ENCODE results near the gene NFATC2.

Gene NFATC2

DNA sequence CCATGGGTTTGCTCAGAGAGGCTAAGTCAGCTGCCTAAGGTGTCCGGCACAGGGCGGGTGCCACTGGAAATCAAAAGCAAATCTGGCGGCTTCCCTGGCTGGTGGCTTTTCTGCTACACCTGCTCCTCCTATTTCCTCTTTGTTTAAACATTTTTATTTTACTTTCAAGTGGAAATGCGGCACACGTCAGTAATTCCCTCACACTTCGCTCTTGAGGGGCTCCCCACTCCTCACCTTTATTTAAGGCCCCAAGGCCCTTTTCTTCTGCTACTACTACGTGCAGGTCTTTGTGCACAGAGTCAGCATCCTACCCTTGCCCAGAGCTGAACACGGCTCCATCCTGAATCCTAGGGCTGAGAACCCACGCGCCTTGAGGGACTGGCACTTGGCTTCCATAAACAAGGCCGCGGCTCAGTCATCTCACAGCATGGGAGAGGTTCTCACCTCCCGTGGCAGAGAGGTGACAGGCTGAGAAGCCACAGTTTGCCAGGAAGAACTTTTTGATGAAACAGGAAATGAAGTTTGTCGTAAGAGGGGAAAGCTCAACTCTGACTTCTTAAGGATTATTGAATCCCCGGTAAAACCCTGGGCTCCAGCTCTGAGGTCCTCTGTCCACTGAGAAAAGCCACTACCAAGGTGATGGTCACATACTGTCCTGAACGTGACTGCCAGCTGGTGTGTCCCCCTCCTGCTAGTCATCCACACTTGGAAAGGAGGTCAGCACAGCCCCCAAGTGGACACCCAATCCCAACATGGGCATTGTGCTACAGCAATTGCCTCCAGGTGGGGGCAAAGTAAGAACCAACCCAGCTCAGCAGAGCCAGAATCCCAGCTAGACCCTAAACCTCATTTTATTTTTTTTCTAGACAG is 48.0 kb downstream of the NFATC2 start:
- H3K27me3 ChIP-seq (ENCODE audit: control insufficient read depth in 1 of 2, insufficient read depth in 2 of 2, low read length in 2 of 2) = no peaks in the 10 kb centered on the region
- H3K9me3 ChIP-seq (ENCODE audit: control insufficient read depth in 2 of 2, low read length in 2 of 2) = no peaks in the 10 kb centered on the region
- H3K27ac ChIP-seq (ENCODE audit: low read length) = no peak overlapping the region
- H3K36me3 ChIP-seq (ENCODE audit: control insufficient read depth in 2 of 2, insufficient read depth in 2 of 2, low read length in 2 of 2) = no peaks in the 10 kb centered on the region
- no peak overlapping the region for H3K9ac ChIP-seq (ENCODE audit: low read length in 2 of 2)
- H3K4me3 ChIP-seq (ENCODE audit: low read length in 2 of 2) = no peak overlapping the region
- H3K4me1 ChIP-seq (ENCODE audit: control insufficient read depth, insufficient read depth, low read length) = peaks cover 13% of the 10 kb centered on the region

DNA sequence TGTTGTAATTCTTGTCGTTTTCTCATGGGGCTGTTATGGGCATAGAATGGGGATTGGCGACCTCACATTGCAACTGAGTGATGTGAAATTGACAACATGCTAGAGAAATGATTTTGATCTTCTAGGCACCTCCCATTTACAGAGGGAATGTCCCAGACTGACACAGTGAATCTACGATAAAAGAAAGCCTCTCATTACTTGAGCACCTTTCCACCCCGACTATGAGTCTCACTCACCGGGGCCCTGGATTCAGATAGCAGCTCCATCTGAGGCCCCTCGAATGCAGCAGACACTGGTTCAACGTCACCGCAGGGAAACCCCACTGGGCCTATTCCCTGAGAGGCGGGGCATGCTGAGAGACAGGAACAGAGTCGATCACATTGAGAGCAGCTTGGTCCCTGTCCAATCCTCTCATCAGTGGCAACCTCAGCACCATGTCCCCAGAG is 49.1 kb downstream of the NFATC2 start:
- no peak overlapping the region for H3K9ac ChIP-seq (ENCODE audit: low read length in 2 of 2)
- H3K27ac ChIP-seq (ENCODE audit: low read length) = no peak overlapping the region
- H3K27me3 ChIP-seq (ENCODE audit: control insufficient read depth in 1 of 2, insufficient read depth in 2 of 2, low read length in 2 of 2) = no peaks in the 10 kb centered on the region
- H3K36me3 ChIP-seq (ENCODE audit: control insufficient read depth in 2 of 2, insufficient read depth in 2 of 2, low read length in 2 of 2) = no peaks in the 10 kb centered on the region
- H3K4me1 ChIP-seq (ENCODE audit: control insufficient read depth, insufficient read depth, low read length) = peaks cover 13% of the 10 kb centered on the region
- no peaks in the 10 kb centered on the region for H3K9me3 ChIP-seq (ENCODE audit: control insufficient read depth in 2 of 2, low read length in 2 of 2)
- H3K4me3 ChIP-seq (ENCODE audit: low read length in 2 of 2) = no peak overlapping the region

DNA sequence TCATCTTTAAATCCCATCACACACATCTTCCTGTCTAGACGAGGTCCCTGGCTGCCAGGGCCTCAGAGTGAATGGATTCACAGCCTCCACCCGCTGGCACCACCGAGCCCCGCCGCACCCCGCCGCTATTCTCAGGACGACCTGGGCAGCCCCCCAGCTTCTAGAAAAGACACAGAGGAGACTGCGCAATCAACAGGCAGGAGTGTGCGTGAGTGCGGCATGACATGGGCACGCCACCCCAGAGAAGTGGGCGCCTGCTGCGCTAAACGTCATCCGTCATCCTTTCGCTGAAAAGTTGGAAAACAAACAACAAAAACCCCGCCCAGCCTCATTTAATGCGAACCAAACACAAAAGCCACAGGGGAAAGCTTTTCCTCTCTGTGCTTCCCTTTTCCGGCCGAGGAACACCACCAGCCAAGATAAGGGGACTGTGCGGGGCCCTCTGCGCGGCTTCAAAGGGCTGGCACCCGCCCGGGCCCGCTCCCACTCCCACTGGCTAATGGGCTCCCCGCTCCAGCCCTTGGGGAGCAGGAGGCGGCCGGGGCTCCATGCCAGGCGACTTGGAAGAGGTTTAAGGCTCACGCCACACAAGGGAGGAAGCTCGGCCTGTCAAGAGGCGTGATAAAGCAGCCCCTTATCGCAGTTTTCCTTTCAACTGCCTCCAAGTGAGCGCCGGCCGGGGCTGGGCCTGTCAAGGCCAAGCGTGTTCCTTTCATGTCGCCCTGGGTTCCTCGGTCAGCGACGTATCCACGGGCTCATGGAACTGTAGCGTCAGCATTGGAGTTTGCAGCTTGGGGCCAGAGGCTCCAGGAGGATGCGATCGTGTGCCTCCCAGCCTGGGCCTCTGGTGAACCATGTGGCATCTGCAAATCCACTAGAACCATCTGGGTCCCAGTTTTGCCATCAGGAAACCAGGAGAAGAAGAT is 50.1 kb downstream of the NFATC2 start:
- Histone ChIP-seq H3K4me3 (ENCODE audit: low read length in 2 of 2) (peak overlapping the region in 1 of 2 donors; percentile 52), H3K9ac (ENCODE audit: low read length in 2 of 2) (no peak overlapping the region), H3K36me3 (ENCODE audit: control insufficient read depth in 2 of 2, insufficient read depth in 2 of 2, low read length in 2 of 2) (no peaks in the 10 kb centered on the region)

DNA sequence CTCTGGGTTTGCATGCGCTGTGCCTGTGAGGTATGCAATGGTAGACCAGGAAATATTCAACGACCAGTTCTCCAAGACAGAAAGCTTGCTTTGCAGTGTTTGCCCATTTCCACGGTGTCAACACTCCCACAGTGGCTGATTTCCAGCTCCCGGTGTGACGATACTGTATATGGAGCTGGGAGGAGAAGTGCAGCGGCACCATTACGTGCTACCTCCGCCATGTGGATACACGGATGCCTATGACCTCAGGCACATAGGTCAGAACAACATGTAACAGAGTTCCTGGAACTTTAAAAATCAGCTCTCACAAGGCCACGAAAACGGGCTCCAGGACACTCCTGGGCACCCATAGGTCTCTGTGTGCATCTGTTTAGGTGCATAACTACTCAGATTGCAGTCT is 51.1 kb downstream of the NFATC2 start:
- H3K36me3 ChIP-seq (ENCODE audit: control insufficient read depth in 2 of 2, insufficient read depth in 2 of 2, low read length in 2 of 2) = no peaks in the 10 kb centered on the region
- H3K27me3 ChIP-seq (ENCODE audit: control insufficient read depth in 1 of 2, insufficient read depth in 2 of 2, low read length in 2 of 2) = no peaks in the 10 kb centered on the region
- H3K4me1 ChIP-seq (ENCODE audit: control insufficient read depth, insufficient read depth, low read length) = peaks cover 21% of the 10 kb centered on the region
- H3K9ac ChIP-seq (ENCODE audit: low read length in 2 of 2) = no peak overlapping the region
- H3K27ac ChIP-seq (ENCODE audit: low read length) = no peak overlapping the region
- no peak overlapping the region for H3K4me3 ChIP-seq (ENCODE audit: low read length in 2 of 2)
- H3K9me3 ChIP-seq (ENCODE audit: control insufficient read depth in 2 of 2, low read length in 2 of 2) = no peaks in the 10 kb centered on the region

More for the DNA sequence above, 50.1 kb downstream of the NFATC2 start:
- Histone ChIP-seq H3K27me3 (ENCODE audit: control insufficient read depth in 1 of 2, insufficient read depth in 2 of 2, low read length in 2 of 2) (no peaks in the 10 kb centered on the region), H3K9me3 (ENCODE audit: control insufficient read depth in 2 of 2, low read length in 2 of 2) (no peaks in the 10 kb centered on the region), H3K27ac (ENCODE audit: low read length) (no peak overlapping the region), H3K4me1 (ENCODE audit: control insufficient read depth, insufficient read depth, low read length) (peaks cover 17% of the 10 kb centered on the region)

DNA sequence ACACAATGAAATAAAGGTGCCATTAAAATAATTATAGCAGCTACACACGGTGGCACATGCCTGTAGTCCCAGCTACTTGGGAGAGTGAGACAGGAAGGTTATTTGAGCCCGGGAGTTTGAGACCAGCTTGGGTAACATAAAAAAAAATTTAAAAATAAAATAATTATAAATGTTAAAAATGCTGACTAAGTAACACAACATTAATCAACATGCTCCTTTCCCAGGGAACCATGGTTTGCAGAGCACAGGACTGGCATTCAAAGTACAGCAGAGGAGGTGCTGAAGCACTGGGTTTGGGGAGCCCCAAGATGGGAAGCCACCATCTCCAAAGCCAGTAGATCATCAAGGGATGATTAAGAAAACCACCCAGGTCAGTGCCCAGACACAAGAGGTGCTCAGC is 51.9 kb downstream of the NFATC2 start:
- no peak overlapping the region for H3K27ac ChIP-seq (ENCODE audit: low read length)
- H3K4me3 ChIP-seq (ENCODE audit: low read length in 2 of 2) = no peak overlapping the region
- H3K4me1 ChIP-seq (ENCODE audit: control insufficient read depth, insufficient read depth, low read length) = peaks cover 24% of the 10 kb centered on the region
- no peaks in the 10 kb centered on the region for H3K9me3 ChIP-seq (ENCODE audit: control insufficient read depth in 2 of 2, low read length in 2 of 2)
- H3K27me3 ChIP-seq (ENCODE audit: control insufficient read depth in 1 of 2, insufficient read depth in 2 of 2, low read length in 2 of 2) = no peaks in the 10 kb centered on the region
- H3K9ac ChIP-seq (ENCODE audit: low read length in 2 of 2) = no peak overlapping the region
- no peaks in the 10 kb centered on the region for H3K36me3 ChIP-seq (ENCODE audit: control insufficient read depth in 2 of 2, insufficient read depth in 2 of 2, low read length in 2 of 2)

DNA sequence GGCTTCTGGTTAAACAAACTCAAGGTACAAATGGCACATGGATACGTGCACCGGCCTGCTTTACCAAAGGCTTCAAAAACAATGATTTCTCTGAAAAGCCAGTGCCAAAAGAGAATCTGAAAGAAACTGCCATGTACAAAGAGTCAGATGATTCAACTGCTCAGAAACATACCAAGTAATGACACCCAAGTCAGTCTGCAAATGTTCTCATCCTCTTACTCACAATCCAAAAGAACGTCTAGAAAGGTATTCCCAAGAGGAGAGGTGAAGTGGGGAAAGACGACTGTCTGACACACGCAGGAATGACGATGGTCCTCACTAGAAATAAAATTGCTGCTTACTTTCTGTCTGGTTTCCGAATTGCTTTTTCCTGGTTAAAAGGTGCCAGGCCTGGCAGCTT is 52.9 kb downstream of the NFATC2 start:
- Histone ChIP-seq H3K9ac (ENCODE audit: low read length in 2 of 2) (no peak overlapping the region), H3K9me3 (ENCODE audit: control insufficient read depth in 2 of 2, low read length in 2 of 2) (no peaks in the 10 kb centered on the region), H3K36me3 (ENCODE audit: control insufficient read depth in 2 of 2, insufficient read depth in 2 of 2, low read length in 2 of 2) (no peaks in the 10 kb centered on the region), H3K27ac (ENCODE audit: low read length) (no peak overlapping the region), H3K27me3 (ENCODE audit: control insufficient read depth in 1 of 2, insufficient read depth in 2 of 2, low read length in 2 of 2) (no peaks in the 10 kb centered on the region), H3K4me3 (ENCODE audit: low read length in 2 of 2) (no peak overlapping the region), H3K4me1 (ENCODE audit: control insufficient read depth, insufficient read depth, low read length) (peaks cover 24% of the 10 kb centered on the region)

DNA sequence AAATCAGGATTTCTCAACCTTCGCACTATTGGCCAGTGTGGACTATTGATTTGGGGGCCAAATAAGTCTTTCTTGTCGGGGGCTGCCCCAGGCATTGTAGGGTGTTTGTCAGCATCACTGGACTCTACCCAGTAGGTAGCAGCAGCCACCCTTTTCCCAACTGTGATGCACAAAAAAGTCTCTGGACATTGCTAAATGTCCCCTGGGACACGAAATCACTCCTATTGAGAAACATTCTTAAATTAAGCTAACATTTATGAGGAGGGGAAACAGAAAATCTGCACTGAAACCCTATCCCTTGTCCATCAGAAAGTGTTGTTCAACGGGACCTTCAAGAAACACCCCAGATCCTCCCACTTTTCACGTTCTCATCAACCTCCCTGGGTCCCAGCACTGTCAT is 54.2 kb downstream of the NFATC2 start:
- Histone ChIP-seq H3K4me1 (ENCODE audit: control insufficient read depth, insufficient read depth, low read length) (peaks cover 24% of the 10 kb centered on the region), H3K36me3 (ENCODE audit: control insufficient read depth in 2 of 2, insufficient read depth in 2 of 2, low read length in 2 of 2) (no peaks in the 10 kb centered on the region), H3K9ac (ENCODE audit: low read length in 2 of 2) (no peak overlapping the region), H3K27ac (ENCODE audit: low read length) (peak overlapping the region; percentile 11), H3K27me3 (ENCODE audit: control insufficient read depth in 1 of 2, insufficient read depth in 2 of 2, low read length in 2 of 2) (no peaks in the 10 kb centered on the region), H3K9me3 (ENCODE audit: control insufficient read depth in 2 of 2, low read length in 2 of 2) (no peaks in the 10 kb centered on the region), H3K4me3 (ENCODE audit: low read length in 2 of 2) (no peak overlapping the region)

DNA sequence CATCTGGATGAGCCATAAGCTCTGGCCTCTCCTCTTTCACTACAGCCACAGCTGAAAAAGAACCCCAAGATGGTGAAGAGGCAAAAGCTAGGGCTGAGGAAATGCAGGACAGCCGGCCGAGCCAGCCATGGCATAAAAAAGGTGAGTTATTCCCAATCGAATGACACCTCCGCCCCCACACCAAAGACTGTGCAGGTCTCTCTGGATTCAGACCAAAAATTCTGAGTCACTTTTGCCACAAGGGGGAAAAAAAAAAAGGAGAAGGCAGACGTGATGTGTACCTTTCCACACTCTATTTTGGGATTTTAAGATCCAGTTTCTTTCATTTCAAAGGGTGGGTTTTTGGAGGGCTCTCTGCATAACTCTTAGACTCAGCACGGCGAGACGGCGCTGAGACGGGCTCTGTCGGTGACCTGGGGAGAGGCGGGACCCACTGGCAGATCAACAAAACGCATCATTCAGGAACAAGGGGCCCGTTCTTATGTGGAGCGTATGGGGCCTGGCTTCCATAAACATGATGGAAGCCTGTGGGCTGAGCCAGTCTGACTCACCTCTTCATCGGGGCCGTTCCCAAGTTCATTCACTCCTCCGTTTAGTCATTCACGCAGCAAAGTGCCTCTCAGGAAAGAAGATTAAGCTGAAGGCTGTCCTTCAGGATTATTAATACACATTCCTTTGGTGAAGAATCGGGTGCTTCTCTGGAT is 54.8 kb downstream of the NFATC2 start:
- no peaks in the 10 kb centered on the region for H3K9me3 ChIP-seq (ENCODE audit: control insufficient read depth in 2 of 2, low read length in 2 of 2)
- peak overlapping the region in 1 of 2 donors; percentile 60 for H3K4me3 ChIP-seq (ENCODE audit: low read length in 2 of 2)
- H3K4me1 ChIP-seq (ENCODE audit: control insufficient read depth, insufficient read depth, low read length) = peaks cover 22% of the 10 kb centered on the region
- no peak overlapping the region for H3K9ac ChIP-seq (ENCODE audit: low read length in 2 of 2)
- H3K27me3 ChIP-seq (ENCODE audit: control insufficient read depth in 1 of 2, insufficient read depth in 2 of 2, low read length in 2 of 2) = no peaks in the 10 kb centered on the region
- H3K36me3 ChIP-seq (ENCODE audit: control insufficient read depth in 2 of 2, insufficient read depth in 2 of 2, low read length in 2 of 2) = no peaks in the 10 kb centered on the region
- H3K27ac ChIP-seq (ENCODE audit: low read length) = peak overlapping the region; percentile 11

DNA sequence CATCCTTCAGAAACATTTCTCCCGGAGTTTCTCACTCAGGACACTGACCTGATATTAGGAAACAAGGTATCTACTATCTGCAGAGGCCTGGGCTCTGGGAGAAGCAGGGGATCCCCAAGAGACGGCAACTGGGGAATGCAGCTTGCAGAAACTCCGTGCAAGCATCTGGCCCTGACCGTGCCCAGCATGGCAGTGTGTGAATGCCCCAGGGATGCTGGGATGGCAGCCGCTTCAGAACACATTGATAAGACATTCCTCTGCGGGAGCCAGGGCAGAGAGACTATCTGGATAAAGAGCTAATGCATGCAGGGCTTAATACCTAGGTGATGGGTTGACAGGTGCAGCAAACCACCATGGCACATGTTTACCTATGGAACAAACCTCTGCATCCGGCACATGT is 55.4 kb downstream of the NFATC2 start:
- H3K4me3 ChIP-seq (ENCODE audit: low read length in 2 of 2) = peak overlapping the region; percentile 1 to 60

DNA sequence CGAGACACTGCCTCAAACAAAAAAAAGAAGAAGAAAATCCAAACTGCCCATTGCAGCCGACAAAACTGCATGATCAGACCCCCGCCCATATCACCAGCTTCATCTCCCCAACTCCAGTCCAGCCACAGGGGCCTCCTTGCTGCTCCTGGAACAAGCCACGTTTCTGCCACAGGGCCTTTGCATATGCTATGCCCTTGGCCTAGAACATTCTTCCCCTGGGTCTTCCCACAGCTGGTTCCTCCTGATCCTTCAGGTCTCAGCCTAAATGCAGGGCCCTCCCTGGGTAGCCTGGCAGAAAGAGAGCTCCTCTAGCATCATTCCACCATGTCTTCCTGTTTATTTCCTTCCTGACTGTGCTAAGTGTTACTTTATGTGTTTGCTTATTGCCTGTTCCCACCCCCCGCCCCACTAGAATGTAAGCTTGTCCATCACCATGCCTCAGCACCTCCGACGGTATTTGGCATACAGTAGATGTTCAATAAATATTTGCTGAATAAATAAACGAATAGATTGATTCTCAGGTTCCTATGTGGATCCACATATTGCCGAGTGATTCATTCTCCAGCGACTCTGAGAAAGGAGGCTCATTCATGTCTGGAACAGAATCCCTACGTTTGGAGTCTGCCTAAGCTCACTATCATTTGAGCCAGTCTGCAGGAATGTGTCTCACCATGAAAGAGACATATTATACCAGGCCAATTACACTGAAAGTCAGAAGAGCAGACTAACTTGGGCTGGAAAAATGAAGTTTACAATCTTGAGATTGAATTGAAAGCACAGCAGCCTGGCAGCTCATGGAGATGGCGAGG is 56.1 kb downstream of the NFATC2 start:
- Histone ChIP-seq H3K9me3 (ENCODE audit: control insufficient read depth in 2 of 2, low read length in 2 of 2) (no peaks in the 10 kb centered on the region), H3K4me3 (ENCODE audit: low read length in 2 of 2) (peak overlapping the region; percentile 1 to 60)

More for the DNA sequence above, 55.4 kb downstream of the NFATC2 start:
- Histone ChIP-seq H3K9ac (ENCODE audit: low read length in 2 of 2) (peak overlapping the region in 1 of 2 donors; percentile 42), H3K36me3 (ENCODE audit: control insufficient read depth in 2 of 2, insufficient read depth in 2 of 2, low read length in 2 of 2) (no peaks in the 10 kb centered on the region), H3K9me3 (ENCODE audit: control insufficient read depth in 2 of 2, low read length in 2 of 2) (no peaks in the 10 kb centered on the region), H3K27me3 (ENCODE audit: control insufficient read depth in 1 of 2, insufficient read depth in 2 of 2, low read length in 2 of 2) (no peaks in the 10 kb centered on the region), H3K4me1 (ENCODE audit: control insufficient read depth, insufficient read depth, low read length) (peaks cover 15% of the 10 kb centered on the region), H3K27ac (ENCODE audit: low read length) (no peak overlapping the region)

More for the DNA sequence above, 56.1 kb downstream of the NFATC2 start:
- H3K4me1 ChIP-seq (ENCODE audit: control insufficient read depth, insufficient read depth, low read length) = peaks cover 13% of the 10 kb centered on the region
- H3K27ac ChIP-seq (ENCODE audit: low read length) = no peak overlapping the region
- H3K36me3 ChIP-seq (ENCODE audit: control insufficient read depth in 2 of 2, insufficient read depth in 2 of 2, low read length in 2 of 2) = no peaks in the 10 kb centered on the region
- H3K27me3 ChIP-seq (ENCODE audit: control insufficient read depth in 1 of 2, insufficient read depth in 2 of 2, low read length in 2 of 2) = no peaks in the 10 kb centered on the region
- H3K9ac ChIP-seq (ENCODE audit: low read length in 2 of 2) = peak overlapping the region in 1 of 2 donors; percentile 42

Data from stomach smooth muscle (tissue), 2 donors.